ENCODE results near the gene ITGA1. TPM values are rescaled to one million over a fixed set of nuclear protein-coding genes. Genes with fewer than 3 reads are reported as not detected.

ITGA1 gene
- total and polyA plus RNA-seq, 2 of the 8 experiments (the other 6 are each of a cell fraction or from before 2014, with no cell fraction given): 2.3 to 9.0 TPM

DNA sequence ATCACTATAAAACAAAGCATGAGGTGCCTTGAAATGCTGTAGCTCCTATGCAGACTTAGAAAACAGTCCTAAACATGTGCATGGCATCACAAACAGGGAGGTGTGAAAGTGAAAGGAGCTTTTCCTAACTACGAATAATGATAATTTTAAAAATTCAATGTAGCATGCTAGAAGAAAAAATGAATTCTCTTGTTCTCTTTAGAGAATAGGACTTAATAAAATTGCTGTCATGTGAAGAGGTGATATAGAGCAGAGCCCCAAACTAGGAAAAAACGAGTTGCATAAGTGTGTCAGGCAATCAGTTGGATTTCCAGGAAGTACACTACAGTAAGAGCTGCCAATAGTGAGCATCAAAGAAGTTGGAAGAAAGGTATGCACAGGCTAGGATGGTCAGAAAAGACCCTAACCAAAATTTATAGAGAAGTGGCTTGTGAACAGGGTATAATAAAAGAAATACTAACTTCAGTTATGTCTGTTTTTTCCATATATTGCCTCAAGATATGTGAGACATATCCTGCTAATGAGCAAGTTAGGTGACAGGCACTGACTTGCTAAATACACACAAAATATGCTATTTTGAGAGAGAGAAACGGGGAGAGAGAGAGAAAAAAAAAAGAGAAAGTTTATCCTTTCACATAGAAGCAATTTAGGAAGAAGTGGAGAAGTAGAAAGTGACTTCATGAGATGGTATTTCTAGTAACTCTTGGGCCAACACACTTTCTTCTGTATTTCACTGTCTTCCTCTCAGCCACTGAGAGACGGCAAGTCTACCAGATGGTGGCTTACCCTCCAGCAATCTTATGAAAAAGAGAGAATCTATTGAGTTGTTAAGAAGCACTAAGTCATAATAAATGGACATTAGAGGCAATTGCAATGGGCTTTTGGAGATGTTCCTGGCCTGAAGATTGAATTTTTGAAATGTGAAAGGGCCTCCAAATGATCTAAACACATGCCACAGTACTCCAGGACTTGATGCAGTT is 219.5 kb downstream of the ITGA1 start (continued):
- TF ChIP-seq, protein P1, sequence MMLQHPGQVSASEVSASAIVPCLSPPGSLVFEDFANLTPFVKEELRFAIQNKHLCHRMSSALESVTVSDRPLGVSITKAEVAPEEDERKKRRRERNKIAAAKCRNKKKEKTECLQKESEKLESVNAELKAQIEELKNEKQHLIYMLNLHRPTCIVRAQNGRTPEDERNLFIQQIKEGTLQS (IDR thresholded peaks at IDR 0.05; ENCODE audit: insufficient read depth, low read depth, low read length): no peak
- TF ChIP-seq CTBP2 (IDR thresholded peaks at IDR 0.05; ENCODE audit: borderline replicate concordance, insufficient read depth, insufficient read length, low read length) (no peak), RNF2 (IDR thresholded peaks at IDR 0.05; ENCODE audit: borderline replicate concordance, low read depth, low read length, missing control alignments, poor library complexity, severe bottlenecking) (no peak), CREB1 (IDR thresholded peaks at IDR 0.05) (no peak), TAF1 (IDR thresholded peaks at IDR 0.05; ENCODE audit: low read depth, low read length) (no peak), GABPA (IDR thresholded peaks at IDR 0.05; ENCODE audit: borderline replicate concordance, insufficient read depth, low read length) (no peak)
